NK-92 (cell line): ENCODE measurements around the gene TMEM187.

ENCODE experiments used
- DNase-seq: peaks from one replicate; lab custom pipeline; 2025; ENCODE audit not compliant: unreplicated experiment; lab: John Stamatoyannopoulos, UW

Gene TMEM187

GRCh38 chrX:153953892-153954557, 18.5 kb upstream of the TMEM187 start:
- no peak for DNase-seq

- DNase-seq = no peak
Measured at GRCh38 chrX:153954558-153955227, 17.9 kb upstream of the TMEM187 start.

DNA sequence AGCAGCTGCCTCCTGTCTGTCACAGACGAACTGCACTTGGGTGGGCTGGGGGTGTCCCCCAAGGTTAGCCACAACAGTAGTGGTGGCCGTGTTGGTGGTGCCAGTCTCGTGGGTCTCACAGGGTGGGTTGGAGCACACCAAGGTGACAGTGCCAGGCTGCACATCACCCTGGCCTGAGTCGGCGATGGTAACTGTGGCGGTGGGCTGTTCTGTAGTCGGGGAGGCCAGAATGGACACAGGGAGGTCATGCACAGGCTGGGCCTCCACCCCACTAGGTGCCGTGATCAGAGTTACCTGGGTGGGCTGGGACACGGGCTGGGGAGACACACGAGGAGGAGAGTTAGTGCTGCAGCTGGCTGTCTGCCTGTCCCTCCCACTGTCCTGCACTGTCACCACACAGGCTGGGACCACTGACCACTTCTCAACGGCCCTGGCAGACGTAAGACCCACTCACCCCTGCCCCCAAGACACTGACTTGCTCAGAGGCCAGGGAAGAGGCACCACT, 17.3 kb upstream of the TMEM187 start:
- DNase-seq = no peak

- no peak for DNase-seq
Measured at GRCh38 chrX:153956044-153956907, 16.3 kb upstream of the TMEM187 start.

- DNase-seq = no peak
Measured at GRCh38 chrX:153957224-153957623, 15.3 kb upstream of the TMEM187 start.

DNA sequence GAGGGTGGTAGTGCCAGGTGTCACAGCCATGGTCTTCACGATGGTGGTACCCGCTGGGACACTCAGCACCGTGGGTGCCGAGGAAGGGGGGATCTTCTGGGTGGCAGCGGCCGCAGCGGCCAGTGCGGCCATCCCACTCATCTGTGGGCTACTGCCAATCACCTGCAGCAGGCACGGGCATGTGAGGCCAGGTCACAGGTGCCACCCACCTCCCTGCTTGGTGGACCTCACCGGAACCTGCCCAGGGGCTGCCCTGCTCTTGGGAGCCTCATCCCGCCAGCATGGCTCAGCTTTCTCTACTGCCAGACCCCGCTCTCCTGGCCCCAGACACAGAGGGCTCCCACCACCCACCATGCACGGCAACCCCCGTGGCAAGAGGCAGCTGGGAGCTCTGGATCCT, 13.9 kb upstream of the TMEM187 start:
- DNase-seq = no peak

GRCh38 chrX:153959649-153960048, 12.9 kb upstream of the TMEM187 start:
- no peak for DNase-seq

GRCh38 chrX:153960077-153960476, 12.5 kb upstream of the TMEM187 start:
- no peak for DNase-seq

- DNase-seq = no peak
Measured at GRCh38 chrX:153960786-153961185, 11.8 kb upstream of the TMEM187 start.

- no peak for DNase-seq
Measured at GRCh38 chrX:153961292-153961691, 11.3 kb upstream of the TMEM187 start.

GRCh38 chrX:153963546-153963945, 9.0 kb upstream of the TMEM187 start:
- no peak for DNase-seq

GRCh38 chrX:153964105-153964504, 8.4 kb upstream of the TMEM187 start:
- no peak for DNase-seq

GRCh38 chrX:153965406-153965805, 7.1 kb upstream of the TMEM187 start:
- no peak for DNase-seq

DNA sequence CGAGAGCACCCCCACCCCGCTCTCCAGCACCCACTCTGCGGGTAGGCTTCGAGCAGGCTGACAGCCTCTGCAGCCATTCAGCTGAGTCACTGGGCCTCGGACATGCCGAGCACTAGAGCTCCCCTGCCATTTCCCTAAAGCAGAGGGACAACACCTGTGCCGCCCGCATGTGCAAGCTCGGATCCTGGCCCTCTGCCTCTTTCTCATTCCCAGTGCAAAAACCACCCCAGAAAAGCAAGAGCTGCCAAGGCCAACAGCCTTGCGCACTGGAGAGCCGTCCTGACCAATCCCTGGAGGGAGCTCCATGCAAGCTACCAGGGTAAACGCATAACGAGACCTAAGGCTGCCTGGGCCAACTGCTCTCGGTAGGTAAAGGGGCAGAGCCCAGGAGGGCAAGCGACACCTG, 6.3 kb upstream of the TMEM187 start:
- no peak for DNase-seq

GRCh38 chrX:153966841-153967535, 5.6 kb upstream of the TMEM187 start:
- DNase-seq = no peak

GRCh38 chrX:153967536-153968224, 4.9 kb upstream of the TMEM187 start:
- DNase-seq = no peak

DNA sequence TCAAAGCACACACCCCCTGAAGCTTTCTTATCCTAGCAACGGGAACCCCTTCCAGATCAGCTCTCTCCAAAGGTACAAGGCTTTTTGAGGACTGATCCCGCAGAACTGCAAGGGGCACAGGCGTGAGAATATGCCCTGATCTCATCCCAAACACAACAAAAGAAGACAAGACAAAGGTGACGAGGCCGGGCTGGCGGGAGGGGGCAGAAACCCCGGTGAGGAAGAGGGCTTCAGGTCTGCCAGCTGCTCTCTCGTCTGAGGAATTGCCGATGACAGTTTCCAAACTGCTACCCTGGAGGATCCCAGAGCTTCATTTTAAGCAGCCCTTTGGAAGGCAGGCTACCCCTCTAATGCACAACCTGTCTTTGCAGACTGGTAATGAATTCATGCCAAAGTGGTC, 4.3 kb upstream of the TMEM187 start:
- no peak for DNase-seq

- DNase-seq = no peak
Measured at GRCh38 chrX:153968754-153969124, 3.8 kb upstream of the TMEM187 start.

- DNase-seq = no peak
Measured at GRCh38 chrX:153969125-153969903, 3.2 kb upstream of the TMEM187 start.

DNA sequence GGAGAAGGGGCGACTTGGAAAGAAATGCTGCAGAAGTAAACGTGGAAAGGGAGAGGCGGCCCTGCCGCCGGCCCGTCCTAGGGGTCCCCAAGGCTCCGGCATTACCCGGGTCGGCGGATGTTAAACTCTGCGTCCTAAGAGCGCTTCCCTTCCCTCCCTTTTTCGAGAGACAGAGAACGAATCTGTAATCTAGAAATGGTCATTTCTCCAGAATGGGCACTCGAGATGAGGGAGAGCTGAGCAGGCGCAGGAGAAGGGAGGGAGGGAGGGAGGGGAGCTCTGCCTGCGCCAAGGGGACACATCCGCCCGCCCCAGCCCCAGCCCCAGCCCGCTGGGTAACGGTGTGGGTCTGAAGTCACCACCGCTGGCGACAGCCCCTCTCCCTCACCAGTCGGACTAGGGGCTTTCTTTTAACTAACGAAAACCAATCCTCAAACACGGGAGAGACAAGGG, 2.6 kb upstream of the TMEM187 start:
- no peak for DNase-seq
